HEK293T (cell line): ENCODE measurements around the gene OSBPL2.

Experiments used
- CTCF ChIA-PET: fragments of 350-600 bp; formaldehyde crosslinking; extraction: SDS; loops from one replicate; lab custom pipeline; 2021; ENCODE audit warnings: antibody characterized with exemption, inconsistent platforms; lab: Yijun Ruan, JAX
- POLR2A ChIA-PET: fragments of 350-600 bp; formaldehyde crosslinking; extraction: SDS; loops from one replicate; lab custom pipeline; 2020; ENCODE audit warnings: antibody characterized with exemption, inconsistent platforms; lab: Yijun Ruan, JAX
- DNase-seq: peaks from one replicate; pipeline ENCODE4 v3.0.0; 2012; ENCODE audit warnings: mixed read lengths; ENCODE audit errors: extremely low spot score
- ARNT ChIP-seq: fragments of 450-650 bp; IDR thresholded peaks from 2 replicates; pipeline ENCODE4 v1.6.1; 2017; ENCODE audit warnings: mild to moderate bottlenecking
- BHLHE40 ChIP-seq: fragments of 450-650 bp; IDR thresholded peaks from 2 replicates; pipeline ENCODE4 v1.6.1; 2016; ENCODE audit warnings: mild to moderate bottlenecking, moderate library complexity, borderline replicate concordance
- CTBP1 ChIP-seq: fragments of 450-650 bp; IDR thresholded peaks from 2 replicates; pipeline ENCODE4 v1.6.1; 2016; ENCODE audit warnings: borderline replicate concordance
- ELF4 ChIP-seq: fragments of 450-650 bp; IDR thresholded peaks from 2 replicates; pipeline ENCODE4 v1.6.1; 2017; ENCODE audit warnings: antibody characterized with exemption
- FOXA1 ChIP-seq: fragments of 450-650 bp; IDR thresholded peaks from 2 replicates; pipeline ENCODE4 v1.6.1; 2016; ENCODE audit warnings: mild to moderate bottlenecking
- FOXK2 ChIP-seq: fragments of 450-650 bp; IDR thresholded peaks from 2 replicates; pipeline ENCODE4 v1.6.1; 2016; ENCODE audit warnings: mild to moderate bottlenecking
- FOXM1 ChIP-seq: fragments of 450-650 bp; IDR thresholded peaks from 2 replicates; pipeline ENCODE4 v1.6.1; 2017; ENCODE audit warnings: mild to moderate bottlenecking, borderline replicate concordance
- HDGF ChIP-seq: fragments of 450-650 bp; IDR thresholded peaks from 2 replicates; pipeline ENCODE4 v1.6.1; 2017; ENCODE audit warnings: antibody characterized with exemption, borderline replicate concordance
- L3MBTL2 ChIP-seq: fragments of 450-650 bp; conservative IDR thresholded peaks from 2 replicates; pipeline ENCODE4 v1.6.1; 2016; ENCODE audit warnings: mild to moderate bottlenecking
- LEF1 ChIP-seq: fragments of 450-650 bp; IDR thresholded peaks from 2 replicates; pipeline ENCODE4 v1.6.1; 2017; ENCODE audit warnings: mild to moderate bottlenecking, borderline replicate concordance
- NFRKB ChIP-seq: fragments of 450-650 bp; IDR thresholded peaks from 2 replicates; pipeline ENCODE4 v1.6.1; 2016; ENCODE audit warnings: mild to moderate bottlenecking, moderate library complexity
- PKNOX1 ChIP-seq: fragments of 450-650 bp; IDR thresholded peaks from 2 replicates; pipeline ENCODE4 v1.6.1; 2016
- SP1 ChIP-seq: fragments of 450-650 bp; IDR thresholded peaks from 2 replicates; pipeline ENCODE4 v1.6.1; 2017
- SUZ12 ChIP-seq: fragments of 450-650 bp; IDR thresholded peaks from 2 replicates; pipeline ENCODE4 v1.6.1; 2016; ENCODE audit warnings: mild to moderate bottlenecking
- TARDBP ChIP-seq: fragments of 450-650 bp; IDR thresholded peaks from 2 replicates; pipeline ENCODE4 v1.6.1; 2016
- ZNF384 ChIP-seq: fragments of 450-650 bp; IDR thresholded peaks from 2 replicates; pipeline ENCODE4 v1.6.1; 2016

The OSBPL2 gene

GRCh38 chr20:62230276-62230675 lies 8.0 kb upstream of the OSBPL2 start:
- CTCF ChIA-PET: no interaction called here
- TF ChIP-seq HDGF (no peak), SP1 (no peak), TARDBP (peak; percentile 56), ELF4 (no peak), L3MBTL2 (no peak), NFRKB (no peak)

GRCh38 chr20:62230696-62231095 lies 7.6 kb upstream of the OSBPL2 start:
- ChIA-PET POLR2A (interaction anchor here (0.6 kb wide), 1 partner anchor 124 kb away, joined by 3 read pairs; no protein-coding TSS in a partner anchor), CTCF (no interaction called here)
- TF ChIP-seq CTBP1 (no peak), L3MBTL2 (no peak), TARDBP (no peak), SP1 (no peak), HDGF (no peak)
- DNase-seq: no peak

More at GRCh38 chr20:62230276-62230675, 8.0 kb upstream of the OSBPL2 start:
- DNase-seq: no peak
- POLR2A ChIA-PET: no interaction called here

- TF ChIP-seq SUZ12 (no peak), ZNF384 (no peak), HDGF (no peak), FOXM1 (no peak), NFRKB (no peak), FOXA1 (no peak), TARDBP (no peak), BHLHE40 (no peak), ARNT (no peak)
- no peak for DNase-seq
- POLR2A ChIA-PET: interaction anchor here (0.6 kb wide), 1 partner anchor 123 kb away, joined by 3 read pairs; no protein-coding TSS in a partner anchor
- CTCF ChIA-PET: no interaction called here
Measured at GRCh38 chr20:62231292-62231691, 7.0 kb upstream of the OSBPL2 start.

GRCh38 chr20:62232194-62232593 lies 6.1 kb upstream of the OSBPL2 start:
- no peak for DNase-seq
- ChIA-PET CTCF (interaction anchor here (0.6 kb wide), 1 partner anchor 204 kb away, joined by 3 read pairs; no protein-coding TSS in a partner anchor), POLR2A (no interaction called here)
- TF ChIP-seq CTBP1 (no peak), SUZ12 (no peak), ARNT (no peak), FOXK2 (no peak), ZNF384 (no peak), FOXA1 (no peak), PKNOX1 (no peak), TARDBP (no peak), L3MBTL2 (no peak)

- no peak for DNase-seq
- CTCF ChIA-PET: interaction anchor here (0.6 kb wide), 1 partner anchor 205 kb away, joined by 3 read pairs; no protein-coding TSS in a partner anchor
Measured at GRCh38 chr20:62232770-62233645, 5.3 kb upstream of the OSBPL2 start.

GRCh38 chr20:62233684-62234083 lies 4.6 kb upstream of the OSBPL2 start:
- ChIA-PET POLR2A (interaction anchor here (1.4 kb wide), 1 partner anchor 153 kb away, joined by 3 read pairs; the partner anchor contains the start of gene RPS21), CTCF (no interaction called here)
- DNase-seq: no peak
- no peak for TF ChIP-seq PKNOX1
- no peak for TF ChIP-seq L3MBTL2
- TF ChIP-seq LEF1: no peak
- TF ChIP-seq FOXM1: no peak
- TF ChIP-seq HDGF: no peak
- no peak for TF ChIP-seq CTBP1
- no peak for TF ChIP-seq ARNT
- TF ChIP-seq SUZ12: no peak
- TF ChIP-seq ELF4: no peak
- TF ChIP-seq BHLHE40: no peak
- no peak for TF ChIP-seq FOXK2
- TF ChIP-seq SP1: no peak
- no peak for TF ChIP-seq ZNF384
- no peak for TF ChIP-seq NFRKB
- TF ChIP-seq TARDBP: no peak

More at GRCh38 chr20:62232770-62233645, 5.3 kb upstream of the OSBPL2 start:
- POLR2A ChIA-PET: interaction anchor here (1.4 kb wide), 1 partner anchor 154 kb away, joined by 3 read pairs; the partner anchor contains the start of gene RPS21
- TF ChIP-seq PKNOX1 (no peak), TARDBP (no peak), NFRKB (no peak), ARNT (no peak), FOXK2 (no peak), SP1 (no peak), L3MBTL2 (no peak), FOXA1 (no peak), ELF4 (no peak), LEF1 (no peak), CTBP1 (no peak), SUZ12 (no peak), FOXM1 (no peak), ZNF384 (no peak), HDGF (no peak)
